Kidney capillary endothelial cell (primary cell): ENCODE results near the gene FSD2.

Experiments used
- DNase-seq: peaks from one replicate; pipeline ENCODE4 v3.0.0-alpha.2; 2018; ENCODE audit warnings: low spot score

FSD2 gene, protein sequence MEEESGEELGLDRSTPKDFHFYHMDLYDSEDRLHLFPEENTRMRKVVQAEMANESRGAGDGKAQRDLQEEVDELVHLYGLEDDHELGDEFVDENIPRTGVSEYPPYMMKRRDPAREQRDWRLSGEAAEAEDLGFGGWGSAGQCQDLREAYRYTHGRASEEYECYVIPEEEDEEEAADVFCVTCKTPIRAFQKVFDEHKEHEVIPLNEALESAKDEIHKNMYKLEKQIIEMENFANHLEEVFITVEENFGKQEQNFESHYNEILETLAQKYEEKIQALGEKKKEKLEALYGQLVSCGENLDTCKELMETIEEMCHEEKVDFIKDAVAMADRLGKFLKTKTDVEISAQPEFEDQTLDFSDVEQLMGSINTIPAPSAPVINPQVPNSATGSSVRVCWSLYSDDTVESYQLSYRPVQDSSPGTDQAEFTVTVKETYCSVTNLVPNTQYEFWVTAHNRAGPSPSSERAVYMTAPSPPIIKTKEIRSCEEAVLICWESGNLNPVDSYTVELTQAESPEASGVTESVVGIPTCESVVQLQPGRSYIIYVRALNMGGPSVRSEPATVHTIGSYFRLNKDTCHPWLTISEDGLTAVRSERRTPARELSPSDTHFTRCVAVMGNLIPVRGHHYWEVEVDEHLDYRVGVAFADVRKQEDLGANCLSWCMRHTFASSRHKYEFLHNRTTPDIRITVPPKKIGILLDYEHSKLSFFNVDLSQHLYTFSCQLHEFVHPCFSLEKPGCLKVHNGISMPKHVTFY

DNA sequence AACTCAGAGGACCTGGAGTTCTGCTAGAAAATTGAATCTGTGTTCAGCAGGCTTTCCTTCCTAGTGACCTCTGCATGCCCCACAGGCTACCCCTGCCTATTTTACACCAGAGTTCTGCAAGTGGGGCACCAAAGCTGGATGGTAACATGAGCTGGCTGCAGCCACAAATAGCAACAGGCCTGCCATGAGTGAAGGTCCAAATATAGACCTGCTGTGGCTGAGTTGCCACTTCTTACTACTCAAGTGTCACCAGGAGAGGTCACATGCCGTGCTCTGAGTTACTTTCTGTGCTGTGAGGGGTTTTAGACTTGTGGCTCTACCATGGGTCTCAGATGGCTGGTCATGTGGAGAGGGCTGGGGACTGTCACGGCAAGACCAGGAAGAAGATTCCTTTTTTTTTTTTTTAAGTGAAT is at the start of gene FSD2:
TSS of gene FSD2 (minus strand) at position 76 of the 413 bp plus-strand sequence. CDS start 18,679 bp downstream, outside the sequence.
- no peak for DNase-seq

DNA sequence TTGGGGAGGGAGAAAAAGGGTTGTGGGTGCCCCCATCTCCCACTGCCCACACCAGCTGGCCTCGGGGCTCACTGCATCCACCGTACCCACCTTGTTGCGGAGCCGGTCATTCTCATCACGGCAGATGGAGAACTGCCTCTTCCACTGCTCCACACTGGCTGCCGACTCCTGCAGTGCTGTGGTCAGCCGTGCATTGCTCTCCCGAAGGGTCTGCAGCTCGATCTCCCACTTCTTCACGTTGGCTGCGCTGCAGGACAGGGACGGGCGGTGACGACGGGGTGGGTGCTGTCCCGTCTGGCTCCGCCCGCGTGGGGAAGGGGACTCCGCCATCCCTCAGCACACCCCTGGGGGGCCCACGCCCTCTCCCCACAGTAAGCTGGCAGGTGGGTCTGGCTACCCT is 48.7 kb upstream of the FSD2 start:
- DNase-seq: no peak

DNA sequence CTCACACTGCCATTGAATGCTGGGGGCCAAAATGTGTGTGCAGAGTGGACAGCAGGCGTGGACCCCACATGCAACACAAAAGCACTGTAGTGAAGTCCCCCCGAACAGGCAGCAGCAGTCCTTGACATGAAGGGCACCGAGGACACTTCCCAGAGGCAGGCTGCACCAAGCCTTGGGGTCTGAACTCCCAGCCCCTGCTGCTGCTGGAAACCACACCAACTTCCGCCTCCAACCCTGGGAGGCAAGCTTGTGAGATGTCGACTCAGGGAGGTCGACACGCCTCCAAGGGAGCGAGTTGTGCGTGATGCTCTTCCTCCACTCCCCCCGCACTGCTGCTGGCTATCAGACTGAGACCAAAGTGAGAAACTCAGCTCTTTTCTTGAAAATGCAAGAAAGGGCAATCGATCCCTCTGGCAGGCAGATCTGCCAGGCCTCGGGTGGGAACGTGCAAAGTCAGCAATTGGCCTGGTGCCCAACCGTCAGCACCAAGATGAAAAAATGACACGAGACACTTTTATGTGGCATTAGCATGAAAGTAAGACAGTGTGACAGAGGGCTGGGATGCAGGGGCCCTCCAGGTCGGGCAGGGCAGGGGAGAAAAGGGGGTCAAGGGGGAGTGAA is 47.2 kb upstream of the FSD2 start:
- no peak for DNase-seq

DNA sequence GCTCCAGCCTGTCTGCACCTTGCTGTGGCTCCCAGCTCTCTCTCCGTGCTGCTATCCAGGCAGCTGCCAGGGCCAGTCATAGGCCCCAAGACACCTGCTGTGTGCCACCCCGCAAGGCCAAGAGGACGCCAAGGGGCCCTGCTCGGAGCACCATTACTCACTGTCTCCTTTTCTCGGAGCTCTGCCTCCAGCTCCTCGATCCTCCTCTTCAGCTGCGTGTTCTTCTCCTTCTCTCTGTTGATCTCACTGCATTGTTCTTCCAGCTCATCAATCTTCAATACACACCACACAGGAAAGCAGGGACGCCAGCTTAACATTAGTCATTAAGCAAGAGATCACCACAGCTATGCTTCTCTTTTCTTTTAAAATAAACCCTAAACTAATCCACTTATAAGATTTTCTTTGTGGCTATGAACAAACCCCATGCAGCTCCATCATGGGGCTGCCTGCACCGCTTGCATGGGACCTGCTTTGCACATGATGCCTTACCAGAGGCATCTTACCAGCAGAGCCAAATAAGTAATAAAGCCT is 46.2 kb upstream of the FSD2 start:
- no peak for DNase-seq

DNA sequence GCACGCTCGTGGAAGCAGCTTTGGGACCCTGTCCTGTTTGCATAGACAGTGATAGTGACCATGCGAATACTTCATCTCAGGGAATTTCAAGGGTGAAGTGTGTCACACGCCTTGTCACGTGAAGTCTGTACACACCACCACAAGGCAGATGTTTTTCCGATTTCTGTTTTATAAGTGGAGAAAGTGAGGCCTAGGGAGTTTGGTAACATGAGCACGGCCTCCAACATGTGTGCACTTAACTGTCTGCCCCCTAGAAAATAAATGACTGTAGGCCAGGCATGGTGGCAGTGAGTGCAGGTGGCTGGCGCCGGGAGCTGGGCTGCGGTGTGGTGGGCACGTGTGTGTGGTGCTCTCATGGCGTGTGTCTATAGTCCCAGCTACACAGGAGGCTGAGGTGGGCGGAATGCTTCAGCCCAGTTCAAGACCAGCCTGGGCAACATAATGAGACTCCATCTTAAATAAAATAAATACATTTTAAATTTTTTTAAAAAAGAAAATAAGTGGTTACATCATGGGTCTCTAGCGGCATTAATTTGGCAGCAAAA is 45.5 kb upstream of the FSD2 start:
- no peak for DNase-seq

DNA sequence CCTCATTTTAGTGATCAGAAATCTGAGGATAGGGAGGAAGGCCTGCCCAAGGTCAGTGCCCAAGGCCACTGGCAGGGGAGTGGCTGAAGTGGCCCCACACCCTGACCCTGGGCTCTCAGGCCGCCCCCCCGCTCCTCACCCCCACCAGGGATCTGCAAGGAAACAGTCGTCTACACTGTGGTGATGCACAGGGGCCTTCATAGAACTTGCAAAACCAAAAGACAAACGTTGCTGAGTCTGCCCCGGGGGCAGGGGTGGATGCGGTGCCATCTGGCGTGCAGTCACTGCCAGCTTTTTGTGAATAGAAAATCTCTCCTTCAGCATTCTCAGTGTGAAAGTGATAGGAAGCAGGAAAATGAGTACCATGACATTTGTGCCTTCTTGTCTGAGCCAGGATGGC is 44.9 kb upstream of the FSD2 start:
- no peak for DNase-seq

DNA sequence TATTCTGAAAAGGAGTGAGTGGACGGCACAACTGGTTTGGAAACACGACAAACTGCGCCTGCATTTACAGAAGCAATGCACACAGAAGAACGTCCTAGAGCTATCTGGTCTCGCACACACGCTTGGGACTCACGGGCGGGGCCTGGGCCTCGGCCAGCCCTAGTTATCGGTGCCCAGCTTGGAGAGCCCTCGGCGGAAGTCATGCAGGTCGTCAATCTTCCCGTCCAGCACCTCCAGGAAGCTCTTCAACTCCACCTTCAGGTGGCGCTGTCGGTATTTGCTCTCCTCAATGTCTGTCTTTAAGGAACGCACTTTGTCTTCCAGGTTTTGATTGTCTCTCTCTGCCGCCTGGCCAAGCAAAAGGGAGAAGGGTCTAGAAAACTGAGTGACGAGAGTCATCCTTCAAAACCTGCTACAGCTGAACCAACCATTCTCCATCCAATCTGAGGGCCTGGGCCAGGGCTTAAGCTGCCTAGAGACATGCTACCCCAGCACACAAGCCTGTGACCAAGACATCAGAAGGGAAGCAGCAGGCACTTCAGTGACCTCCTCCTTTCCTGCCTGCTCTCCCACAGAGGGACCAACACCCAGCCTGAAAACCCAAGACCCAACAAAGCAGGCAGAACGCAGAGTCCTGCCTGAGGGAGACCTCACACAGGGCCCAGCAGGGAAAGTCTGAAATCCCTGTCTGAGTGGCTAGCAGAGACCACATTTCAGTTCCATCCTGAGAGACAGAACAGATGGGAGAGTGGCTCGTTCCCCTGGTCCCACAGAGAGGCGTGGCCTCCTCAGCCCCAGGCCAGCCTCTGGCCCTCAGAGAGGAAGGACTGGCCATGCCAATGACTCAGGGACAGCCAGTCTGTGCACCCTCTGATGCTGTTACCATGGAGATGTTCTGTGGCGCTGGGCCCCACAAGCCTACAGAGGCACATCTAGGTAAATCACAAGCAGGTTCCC is 44.0 kb upstream of the FSD2 start:
- DNase-seq: peak; percentile 80

DNA sequence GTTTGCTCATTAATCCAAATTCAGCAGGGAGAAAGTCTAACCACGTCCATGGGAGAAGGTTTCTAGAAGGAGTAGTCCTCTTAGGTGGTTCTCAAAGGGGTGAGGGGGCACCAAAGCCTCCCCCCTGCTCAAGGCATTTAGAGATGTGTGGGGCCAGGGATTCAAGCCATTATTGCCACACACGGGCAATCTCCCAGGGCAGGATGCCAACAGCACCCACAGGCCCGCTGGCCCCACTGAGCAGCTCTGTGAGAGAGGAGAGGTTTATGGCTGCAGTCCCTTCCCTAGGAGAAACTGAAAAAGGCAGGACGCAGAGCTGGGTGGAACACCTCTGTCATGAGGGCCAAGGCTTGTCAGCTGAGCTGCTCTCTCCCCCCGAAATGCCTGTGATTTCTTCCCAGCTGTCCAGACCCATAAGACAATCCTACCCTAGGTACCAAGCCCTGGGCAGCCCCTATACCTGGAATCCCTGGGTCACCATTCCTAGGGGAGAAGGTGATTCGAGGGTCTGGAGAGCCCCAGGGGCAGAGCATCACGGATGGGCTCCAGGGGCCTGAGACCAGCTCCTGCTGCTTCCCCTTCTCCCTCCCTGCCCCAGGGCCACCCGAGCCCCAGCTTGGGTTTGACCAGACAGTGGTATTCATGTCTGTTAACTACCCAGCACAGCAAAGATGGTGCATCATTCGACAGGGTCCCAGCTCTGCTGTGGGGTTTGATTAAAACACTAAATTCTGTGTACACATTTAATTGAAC is 42.5 kb upstream of the FSD2 start:
- no peak for DNase-seq

DNA sequence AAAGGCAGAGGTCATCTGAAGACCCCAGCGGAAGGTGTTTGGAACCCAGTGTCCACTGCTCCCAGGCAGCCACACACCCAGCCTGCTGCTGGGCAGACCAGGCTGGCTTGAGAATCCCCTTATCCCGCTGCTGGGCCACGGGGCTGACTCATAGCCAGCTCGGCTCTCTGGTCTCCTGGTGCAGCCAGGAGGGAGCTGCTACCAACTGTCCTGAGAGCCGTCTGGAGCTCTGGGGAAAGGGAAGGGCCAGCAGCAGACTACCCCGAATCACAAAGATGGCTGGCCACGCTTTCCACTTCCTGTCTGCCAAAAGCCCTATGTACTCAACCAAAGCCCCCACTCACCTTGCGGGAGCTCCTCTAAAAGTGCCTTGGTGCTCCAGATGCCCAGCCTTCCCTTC is 41.8 kb upstream of the FSD2 start:
- no peak for DNase-seq

DNA sequence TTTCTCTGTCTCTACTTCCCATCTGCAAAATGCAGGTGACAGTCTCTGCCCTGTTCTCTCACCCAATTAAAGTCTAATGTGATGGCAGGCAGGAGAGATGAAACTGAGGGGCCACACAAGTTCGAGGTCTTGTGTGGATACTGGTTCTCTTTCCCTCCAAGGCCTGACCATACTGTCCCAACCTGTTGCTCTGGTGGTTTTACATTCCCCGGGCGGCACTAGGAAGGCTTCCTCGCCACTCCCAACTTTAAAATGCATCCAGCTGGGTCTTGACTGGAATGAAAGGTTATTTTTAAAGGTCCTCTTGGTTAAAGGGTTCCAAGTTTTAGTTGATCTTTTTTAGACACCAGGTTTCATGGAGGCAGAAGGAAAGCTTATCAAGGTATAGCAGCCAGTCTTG is 40.8 kb upstream of the FSD2 start:
- no peak for DNase-seq

DNA sequence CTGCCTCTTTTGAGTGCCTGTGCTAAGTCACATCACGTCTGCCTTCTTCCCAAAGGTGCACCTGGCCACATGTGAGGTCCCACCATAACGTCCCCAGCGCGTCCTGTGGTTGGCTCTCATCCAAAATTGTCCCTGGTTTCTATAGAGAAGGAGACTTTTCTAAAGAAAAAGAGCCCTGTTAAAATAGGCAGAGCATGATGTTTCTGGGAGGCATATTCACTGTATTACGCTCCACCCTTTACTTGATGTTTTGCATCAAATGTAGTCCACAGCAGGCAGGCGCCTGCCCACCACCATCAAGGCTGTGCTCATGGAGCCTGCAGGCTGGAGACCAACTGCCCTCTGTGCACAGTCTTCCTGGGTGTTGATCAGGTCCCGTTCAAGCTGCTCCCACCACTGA is 39.8 kb upstream of the FSD2 start:
- no peak for DNase-seq

DNA sequence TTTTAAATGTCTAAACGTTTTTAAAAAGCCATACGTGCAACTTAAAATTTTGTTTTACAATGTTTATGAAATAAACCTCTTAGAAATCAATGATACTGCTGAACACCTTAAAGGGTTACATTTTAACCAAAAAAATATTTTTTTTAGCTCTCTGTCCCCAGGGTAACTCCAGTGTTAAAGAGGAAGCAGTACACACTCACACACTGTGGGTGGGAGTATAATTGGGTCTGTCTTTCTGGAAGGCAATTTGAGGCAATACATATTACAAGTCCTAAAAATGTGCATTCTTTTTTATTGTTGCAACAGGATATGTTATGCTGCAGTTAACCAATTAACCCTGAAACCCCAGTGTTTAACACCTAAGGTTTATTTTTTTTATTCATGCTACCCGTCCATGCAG is 37.7 kb upstream of the FSD2 start:
- DNase-seq: no peak

DNA sequence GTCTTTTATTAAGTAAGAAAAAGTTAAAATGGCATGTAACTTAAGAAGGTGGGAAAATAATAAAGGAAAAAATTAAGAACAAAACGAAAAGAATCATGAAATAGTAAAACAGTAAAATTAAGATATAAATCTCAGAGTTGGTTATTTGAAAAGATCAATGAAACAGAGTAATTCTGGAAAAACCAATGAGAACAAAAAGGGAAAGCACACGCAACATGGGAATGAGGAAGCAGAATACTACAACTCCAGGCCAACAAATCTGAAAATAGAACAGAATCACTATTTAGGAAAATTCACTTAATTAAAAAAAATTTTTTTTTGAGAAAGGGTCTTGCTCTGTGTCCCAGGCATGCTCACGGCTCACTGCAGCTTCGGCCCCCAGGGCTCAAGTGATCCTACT is 34.3 kb upstream of the FSD2 start:
- DNase-seq: no peak

DNA sequence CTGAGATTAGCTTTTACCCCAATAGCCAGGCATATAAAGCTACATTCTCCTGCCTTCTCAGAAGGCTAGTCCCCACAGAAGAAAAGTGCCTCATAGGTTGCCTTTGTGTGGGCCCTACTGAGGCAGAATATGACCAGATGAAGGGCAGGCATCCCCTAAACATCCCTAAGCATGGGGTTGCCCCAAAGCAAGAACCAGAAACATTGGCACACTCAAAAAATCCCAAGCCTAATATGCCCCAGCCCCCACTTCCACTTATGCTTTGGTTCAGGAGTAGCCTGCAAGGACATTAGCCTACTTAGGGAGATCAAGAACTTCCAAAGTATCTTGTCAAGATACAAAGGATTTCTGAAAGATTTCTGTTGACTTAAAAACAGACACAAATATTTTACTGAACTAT is 33.3 kb upstream of the FSD2 start:
- DNase-seq: no peak

DNA sequence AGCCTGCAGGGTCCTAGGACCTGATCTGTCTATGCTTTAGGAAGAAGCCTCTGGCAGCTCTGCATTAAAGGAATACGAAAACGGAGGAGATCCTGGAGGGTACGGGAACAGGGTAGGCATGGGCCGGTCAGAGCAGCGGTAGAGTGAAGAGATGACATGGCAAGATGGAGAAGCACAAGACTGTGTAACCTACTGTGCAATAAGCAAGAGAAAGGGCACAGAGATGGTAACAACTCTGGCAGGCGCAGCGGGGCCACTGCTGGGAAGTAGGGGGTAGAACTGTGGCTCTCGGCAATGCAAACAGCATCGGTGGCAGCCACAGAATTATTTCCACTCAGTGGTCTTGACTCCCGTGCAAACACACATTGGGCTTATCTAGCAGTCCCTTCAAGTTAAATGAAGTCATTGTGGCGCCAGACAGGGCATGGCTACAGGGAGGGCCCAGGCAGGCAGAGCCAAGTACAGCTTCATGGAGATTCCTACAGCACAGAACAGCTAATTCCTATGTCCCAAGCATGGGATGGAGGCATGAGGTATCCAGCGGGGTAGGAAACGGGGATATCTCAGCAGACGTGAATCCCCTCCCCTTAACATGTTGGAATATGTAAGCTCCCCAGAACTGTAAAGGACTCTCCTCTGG is 32.3 kb upstream of the FSD2 start:
- DNase-seq: no peak

DNA sequence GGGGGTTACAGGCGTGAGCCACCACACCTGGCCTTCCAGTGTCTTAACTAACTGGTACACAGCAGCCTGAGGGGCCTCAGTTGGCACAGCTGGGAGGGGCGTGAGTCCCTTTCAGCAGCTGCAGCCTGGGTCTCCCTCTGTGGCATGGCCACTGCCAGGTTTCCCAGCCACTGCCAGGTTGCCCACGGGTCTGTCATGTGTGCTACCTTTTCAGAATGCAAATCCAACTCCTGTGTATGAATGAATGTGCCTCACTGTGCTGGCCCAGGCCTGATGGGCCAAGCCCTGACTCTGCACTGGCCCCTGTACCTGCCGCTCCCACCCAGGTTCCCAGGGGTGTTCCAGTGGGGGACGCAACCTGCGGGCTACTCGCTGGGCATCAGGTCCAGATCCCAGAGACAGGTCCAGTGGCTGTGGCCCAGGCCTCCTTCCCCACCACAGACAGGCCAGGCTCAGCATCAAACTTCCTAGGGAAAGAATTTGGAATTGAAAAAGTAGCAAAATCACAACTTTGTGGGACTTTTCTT is 29.6 kb upstream of the FSD2 start:
- DNase-seq: no peak

DNA sequence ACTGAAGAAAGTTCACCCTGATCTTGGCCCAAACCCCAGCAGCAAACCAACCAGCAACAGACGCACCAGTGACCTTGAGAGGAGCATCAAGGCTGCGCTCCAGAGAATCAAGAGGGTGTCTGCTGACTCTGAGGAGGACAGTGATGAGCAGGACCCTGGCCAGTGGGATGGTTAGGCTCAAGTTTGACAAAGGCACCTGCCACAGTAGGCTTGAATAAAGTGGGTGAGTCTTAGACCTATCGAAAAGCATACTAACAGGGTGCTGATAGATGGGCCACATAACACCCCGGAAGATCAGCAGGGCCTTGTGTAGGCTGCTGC is 27.5 kb upstream of the FSD2 start:
- DNase-seq: no peak

DNA sequence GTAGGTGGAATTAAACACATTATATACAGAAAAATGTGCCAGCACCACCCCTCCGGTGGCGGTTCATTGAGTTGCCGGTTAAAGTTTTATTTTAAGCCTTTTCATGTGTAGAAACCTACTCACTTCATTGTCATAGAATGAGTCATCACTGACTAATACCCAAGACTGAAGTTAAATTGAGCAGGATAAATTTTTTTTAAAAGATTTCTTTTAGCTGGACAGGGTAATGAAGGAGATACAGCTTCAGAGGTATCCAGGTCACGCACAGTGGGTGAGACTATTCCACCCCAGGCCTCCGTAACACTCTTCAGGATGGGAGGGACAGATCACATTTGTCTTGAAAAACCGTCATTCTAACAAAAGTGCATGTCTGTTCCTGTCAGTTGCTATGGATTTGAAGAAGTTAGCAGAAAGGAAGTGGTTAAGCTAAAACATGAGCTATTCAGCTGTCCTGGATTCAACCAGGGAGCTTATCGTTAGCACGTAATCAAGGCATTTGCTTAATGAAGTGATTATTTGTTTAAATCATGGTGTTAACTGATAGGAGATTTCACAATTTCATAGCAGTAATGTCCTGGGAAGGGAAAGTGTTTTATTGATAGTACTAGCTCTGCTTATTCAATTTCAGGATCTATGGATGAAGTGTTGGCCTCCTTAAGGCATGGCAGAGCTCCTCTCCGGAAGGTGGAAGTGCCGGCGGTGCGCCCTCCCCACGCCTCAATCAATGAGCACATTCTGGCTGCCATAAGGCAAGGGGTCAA is 26.9 kb upstream of the FSD2 start:
- peak; percentile 93 for DNase-seq

DNA sequence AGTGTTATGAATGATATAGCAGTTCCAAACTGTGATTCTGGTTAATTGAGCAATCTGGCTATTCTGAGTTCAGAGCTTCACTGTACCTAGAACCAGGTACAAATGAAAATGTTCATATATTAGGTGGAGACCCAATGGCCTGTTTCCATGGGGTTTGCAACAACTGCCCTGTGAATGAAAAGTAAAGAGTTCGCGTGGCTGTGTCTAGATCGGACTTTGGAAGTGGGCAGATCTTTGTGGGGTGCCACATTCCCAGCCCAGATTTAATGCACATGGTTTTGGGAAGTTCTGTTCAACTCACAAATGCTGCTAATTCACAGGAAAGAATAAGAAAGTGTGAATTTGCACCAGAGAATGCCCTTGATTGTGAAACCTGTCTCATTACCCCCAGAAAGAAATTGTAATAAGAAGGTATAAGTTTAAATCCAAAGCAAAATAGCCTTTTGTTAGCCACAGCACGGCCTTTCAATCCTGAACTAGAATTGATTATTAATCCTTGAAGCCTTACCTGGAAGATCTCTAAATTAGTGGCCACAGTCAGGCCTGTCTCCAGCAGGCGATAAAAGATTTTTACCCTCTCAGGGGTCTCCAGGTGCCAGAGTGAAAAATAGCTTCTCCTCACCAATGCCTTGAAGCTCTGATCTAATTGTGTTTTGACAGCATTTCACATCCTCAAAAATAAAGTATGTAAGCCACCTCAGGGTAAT is 26.2 kb upstream of the FSD2 start:
- no peak for DNase-seq
